ENCODE data around the gene NAV2. TPM values are rescaled to one million over a fixed set of nuclear protein-coding genes. Genes with fewer than 3 reads are reported as not detected.
A peak's percentile ranks its signal among the peaks of the same experiment; 100 is the strongest.

NAV2 gene
- total RNA-seq, 1 experiment from 2014 or later, result 63.5 TPM

GRCh38 chr11:19723572-19724342, 11.1 kb downstream of the NAV2 start:
- ChIA-PET POLR2A (no interaction called here), CTCF (interaction anchor here (1.0 kb wide), 1 partner anchor 163 kb away, joined by 3 read pairs; no protein-coding TSS in a partner anchor)
- no TSS peak for BruUV-seq (replicated peaks)
- Mint-ChIP-seq H3K36me3 (ENCODE audit: insufficient read depth, unreplicated experiment) (no peaks in the 10 kb centered on the region), H3K27ac (ENCODE audit: unreplicated experiment) (no peak overlapping the region), H3K4me1 (ENCODE audit: low read depth, unreplicated experiment) (peaks cover 12% of the 10 kb centered on the region), H3K4me3 (ENCODE audit: unreplicated experiment) (no peak overlapping the region), H3K27me3 (ENCODE audit: insufficient read depth, unreplicated experiment) (no peaks in the 10 kb centered on the region), H3K9me3 (ENCODE audit: unreplicated experiment) (no peaks in the 10 kb centered on the region)
- H3K4me3 ChIP-seq (ENCODE audit: low read depth, low read length), result no peak overlapping the region
- peaks cover 9% of the 10 kb centered on the region; the same call in 1 of the 2 replicates for H3K4me1 ChIP-seq
- no peaks in the 10 kb centered on the region for H3K36me3 ChIP-seq (ENCODE audit: control insufficient read depth, insufficient read depth, low read length)
- intact Hi-C loops (cut with micrococcal nuclease; ENCODE audit: unreplicated experiment), result no loop called here
- H3K27me3 ChIP-seq (replicated peaks; ENCODE audit: control insufficient read depth, insufficient read depth, low read length), result no peaks in the 10 kb centered on the region
- no peaks in the 10 kb centered on the region for H3K9me3 ChIP-seq
- no peak for TF ChIP-seq CTCF (IDR thresholded peaks at IDR 0.05; ENCODE audit: insufficient read depth in 1 of 2, low read depth in 1 of 2, low read length in 1 of 2, severe bottlenecking in 1 of 2, unreplicated experiment in 1 of 2)
- DNase-seq, result no peak

- no peak overlapping the region for H3K4me3 Mint-ChIP-seq (ENCODE audit: unreplicated experiment)
- H3K4me1 ChIP-seq, result peaks cover 9% of the 10 kb centered on the region; the same call in 1 of the 2 replicates
- CTCF ChIA-PET, result interaction anchor here (1.0 kb wide), 1 partner anchor 164 kb away, joined by 3 read pairs; no protein-coding TSS in a partner anchor
- H3K36me3 Mint-ChIP-seq (ENCODE audit: insufficient read depth, unreplicated experiment), result no peaks in the 10 kb centered on the region
- intact Hi-C loops (cut with micrococcal nuclease; ENCODE audit: unreplicated experiment), result no loop called here
- peaks cover 3% of the 10 kb centered on the region for H3K27me3 Mint-ChIP-seq (ENCODE audit: insufficient read depth, unreplicated experiment)
- TF ChIP-seq CTCF (IDR thresholded peaks at IDR 0.05; ENCODE audit: insufficient read depth in 1 of 2, low read depth in 1 of 2, low read length in 1 of 2, severe bottlenecking in 1 of 2, unreplicated experiment in 1 of 2), result no peak
- no TSS peak for BruUV-seq (replicated peaks)
- H3K36me3 ChIP-seq (ENCODE audit: control insufficient read depth, insufficient read depth, low read length), result no peaks in the 10 kb centered on the region
- no peak for DNase-seq
- peaks cover 12% of the 10 kb centered on the region for H3K4me1 Mint-ChIP-seq (ENCODE audit: low read depth, unreplicated experiment)
- POLR2A ChIA-PET, result no interaction called here
- H3K27me3 ChIP-seq (replicated peaks; ENCODE audit: control insufficient read depth, insufficient read depth, low read length), result no peaks in the 10 kb centered on the region
- no peaks in the 10 kb centered on the region for H3K9me3 Mint-ChIP-seq (ENCODE audit: unreplicated experiment)
- no peaks in the 10 kb centered on the region for H3K9me3 ChIP-seq
- no peak overlapping the region for H3K4me3 ChIP-seq (ENCODE audit: low read depth, low read length)
- no peak overlapping the region for H3K27ac Mint-ChIP-seq (ENCODE audit: unreplicated experiment)
These were observed 12.1 kb downstream of the NAV2 start for GRCh38 chr11:19724765-19725164.

- POLR2A ChIA-PET, result no interaction called here
- Mint-ChIP-seq H3K9me3 (ENCODE audit: unreplicated experiment) (no peaks in the 10 kb centered on the region), H3K4me1 (ENCODE audit: low read depth, unreplicated experiment) (peaks cover 12% of the 10 kb centered on the region), H3K36me3 (ENCODE audit: insufficient read depth, unreplicated experiment) (no peaks in the 10 kb centered on the region), H3K4me3 (ENCODE audit: unreplicated experiment) (peak overlapping the region; percentile 17), H3K27ac (ENCODE audit: unreplicated experiment) (peak overlapping the region; percentile 25), H3K27me3 (ENCODE audit: insufficient read depth, unreplicated experiment) (peaks cover 3% of the 10 kb centered on the region)
- H3K36me3 ChIP-seq (ENCODE audit: control insufficient read depth, insufficient read depth, low read length), result no peaks in the 10 kb centered on the region
- peak; percentile 54 to 61 for DNase-seq
- peaks cover 9% of the 10 kb centered on the region; the same call in 1 of the 2 replicates for H3K4me1 ChIP-seq
- TF ChIP-seq CTCF (IDR thresholded peaks at IDR 0.05; ENCODE audit: insufficient read depth in 1 of 2, low read depth in 1 of 2, low read length in 1 of 2, severe bottlenecking in 1 of 2, unreplicated experiment in 1 of 2), result no peak
- no TSS peak for BruUV-seq (replicated peaks)
- H3K9me3 ChIP-seq, result no peaks in the 10 kb centered on the region
- intact Hi-C loops (cut with micrococcal nuclease; ENCODE audit: unreplicated experiment), result no loop called here
- no peaks in the 10 kb centered on the region for H3K27me3 ChIP-seq (replicated peaks; ENCODE audit: control insufficient read depth, insufficient read depth, low read length)
- CTCF ChIA-PET, result no interaction called here
- no peak overlapping the region for H3K4me3 ChIP-seq (ENCODE audit: low read depth, low read length)
These were observed 12.9 kb downstream of the NAV2 start for GRCh38 chr11:19725379-19726079.
